ENCODE results near the gene GNL3.
"Not testable (repeated sequence)": the region's sequence is repeated elsewhere in the genome, so short reads cannot be mapped to it uniquely, and the experiment has no call there.

Gene GNL3, protein sequence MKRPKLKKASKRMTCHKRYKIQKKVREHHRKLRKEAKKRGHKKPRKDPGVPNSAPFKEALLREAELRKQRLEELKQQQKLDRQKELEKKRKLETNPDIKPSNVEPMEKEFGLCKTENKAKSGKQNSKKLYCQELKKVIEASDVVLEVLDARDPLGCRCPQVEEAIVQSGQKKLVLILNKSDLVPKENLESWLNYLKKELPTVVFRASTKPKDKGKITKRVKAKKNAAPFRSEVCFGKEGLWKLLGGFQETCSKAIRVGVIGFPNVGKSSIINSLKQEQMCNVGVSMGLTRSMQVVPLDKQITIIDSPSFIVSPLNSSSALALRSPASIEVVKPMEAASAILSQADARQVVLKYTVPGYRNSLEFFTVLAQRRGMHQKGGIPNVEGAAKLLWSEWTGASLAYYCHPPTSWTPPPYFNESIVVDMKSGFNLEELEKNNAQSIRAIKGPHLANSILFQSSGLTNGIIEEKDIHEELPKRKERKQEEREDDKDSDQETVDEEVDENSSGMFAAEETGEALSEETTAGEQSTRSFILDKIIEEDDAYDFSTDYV

DNA sequence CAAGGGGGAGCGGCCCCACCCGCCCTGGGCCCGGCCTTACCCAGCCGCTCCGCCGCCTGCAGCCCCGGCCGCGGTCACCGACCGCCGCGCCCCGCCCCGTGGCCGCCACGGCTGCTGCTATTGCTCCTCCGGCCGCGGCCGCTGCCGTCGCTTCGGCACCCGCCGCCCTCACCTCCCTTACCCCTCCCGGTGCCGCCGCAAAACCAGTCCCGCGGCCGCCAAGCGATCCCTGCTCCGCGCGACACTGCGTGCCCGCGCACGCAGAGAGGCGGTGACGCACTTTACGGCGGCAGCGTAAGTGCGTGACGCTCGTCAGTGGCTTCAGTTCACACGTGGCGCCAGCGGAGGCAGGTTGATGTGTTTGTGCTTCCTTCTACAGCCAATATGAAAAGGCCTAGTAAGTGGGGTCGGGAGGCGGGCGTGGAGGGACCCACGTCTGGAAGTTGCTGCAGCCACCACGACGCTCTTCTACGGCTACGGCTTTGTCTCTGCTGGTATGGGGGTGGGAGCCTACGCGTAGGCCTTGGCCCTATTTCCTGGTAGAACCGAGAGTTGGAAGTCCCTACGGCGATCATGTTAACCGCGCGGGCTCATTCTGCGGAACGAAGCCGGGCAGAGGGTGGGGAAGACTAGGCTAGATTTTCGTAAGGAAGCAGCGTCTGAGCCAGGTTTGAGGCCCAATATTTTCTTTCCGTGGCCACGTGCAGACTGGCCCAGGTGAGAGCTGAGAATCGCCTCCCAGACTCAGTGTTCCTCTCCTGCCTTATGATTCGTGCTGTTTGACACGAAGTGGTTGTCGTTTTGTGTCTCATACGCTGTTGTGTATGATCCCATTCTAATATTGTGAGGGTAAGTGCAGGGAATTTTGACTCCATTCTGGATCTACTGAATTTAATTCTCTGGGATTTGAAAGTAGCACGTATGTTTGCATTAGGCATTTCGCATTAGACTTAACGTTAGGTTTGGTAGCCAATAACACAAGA lies at the start of gene GNL3, which contains the start of gene PBRM1:
GNL3 (plus strand) TSS at position 324 of the 983 bp plus-strand sequence; CDS start at position 385, 61 bp downstream.
PBRM1 (minus strand) TSS at position 205 of the 983 bp plus-strand sequence.
- H3K36me3 ChIP-seq (ENCODE audit: insufficient read depth, low read length) = peaks cover 36% of the 10 kb centered on the region
- no peaks in the 10 kb centered on the region for H3K9me3 ChIP-seq (ENCODE audit: control insufficient read depth, insufficient read depth, low read length)
- peaks cover 14% of the 10 kb centered on the region for H3K4me1 ChIP-seq (ENCODE audit: insufficient read depth, low read length)
- H3K9ac ChIP-seq (ENCODE audit: low read depth, low read length) = peak within 1 kb of the TSS; percentile 90

DNA sequence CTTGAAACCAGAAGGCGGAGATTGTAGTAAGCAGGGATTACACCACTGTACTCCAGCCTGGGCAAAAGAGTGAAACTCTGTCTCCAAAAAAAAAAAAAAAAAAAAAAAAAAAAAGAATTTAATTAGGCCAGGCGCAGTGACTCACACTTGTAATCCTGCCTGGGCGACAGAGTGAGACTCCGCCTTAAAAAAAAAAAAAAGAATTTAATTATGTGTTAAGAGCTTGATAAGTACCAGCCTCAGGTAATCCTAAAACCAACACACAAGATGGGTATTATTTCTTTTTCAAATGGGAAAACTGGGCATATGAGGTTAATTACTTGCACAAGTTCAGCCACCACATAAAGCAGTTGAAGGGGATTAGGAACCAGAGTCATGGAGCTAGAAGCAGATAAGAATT lies 49.2 kb upstream of the GNL3 start:
- no peak overlapping the region for H3K9ac ChIP-seq (ENCODE audit: low read depth, low read length)
- H3K36me3 ChIP-seq (ENCODE audit: insufficient read depth, low read length) = no peaks in the 10 kb centered on the region
- no peaks in the 10 kb centered on the region for H3K9me3 ChIP-seq (ENCODE audit: control insufficient read depth, insufficient read depth, low read length)
- H3K4me1 ChIP-seq (ENCODE audit: insufficient read depth, low read length) = no peaks in the 10 kb centered on the region

DNA sequence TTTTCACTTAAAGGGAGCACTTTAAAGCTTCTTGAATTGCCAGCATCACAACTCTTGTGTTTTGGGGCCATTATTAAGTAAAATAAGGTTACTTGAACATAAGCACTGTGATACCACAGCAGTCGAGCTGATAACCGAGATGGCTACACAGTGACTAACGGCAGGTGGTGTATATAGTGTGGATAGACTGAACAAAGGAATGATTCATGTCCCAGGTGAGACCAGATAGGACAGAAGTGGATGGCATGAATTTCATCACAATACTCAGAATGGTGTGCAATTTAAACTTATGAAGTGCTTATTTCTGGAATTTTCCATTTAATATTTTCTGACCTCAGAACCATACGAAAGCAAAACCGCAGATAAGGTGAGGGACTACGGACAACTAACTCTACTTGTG lies 40.3 kb upstream of the GNL3 start:
- Histone ChIP-seq H3K36me3 (ENCODE audit: insufficient read depth, low read length) (peaks cover 9% of the 10 kb centered on the region), H3K4me1 (ENCODE audit: insufficient read depth, low read length) (no peaks in the 10 kb centered on the region), H3K9me3 (ENCODE audit: control insufficient read depth, insufficient read depth, low read length) (no peaks in the 10 kb centered on the region), H3K9ac (ENCODE audit: low read depth, low read length) (no peak overlapping the region)

DNA sequence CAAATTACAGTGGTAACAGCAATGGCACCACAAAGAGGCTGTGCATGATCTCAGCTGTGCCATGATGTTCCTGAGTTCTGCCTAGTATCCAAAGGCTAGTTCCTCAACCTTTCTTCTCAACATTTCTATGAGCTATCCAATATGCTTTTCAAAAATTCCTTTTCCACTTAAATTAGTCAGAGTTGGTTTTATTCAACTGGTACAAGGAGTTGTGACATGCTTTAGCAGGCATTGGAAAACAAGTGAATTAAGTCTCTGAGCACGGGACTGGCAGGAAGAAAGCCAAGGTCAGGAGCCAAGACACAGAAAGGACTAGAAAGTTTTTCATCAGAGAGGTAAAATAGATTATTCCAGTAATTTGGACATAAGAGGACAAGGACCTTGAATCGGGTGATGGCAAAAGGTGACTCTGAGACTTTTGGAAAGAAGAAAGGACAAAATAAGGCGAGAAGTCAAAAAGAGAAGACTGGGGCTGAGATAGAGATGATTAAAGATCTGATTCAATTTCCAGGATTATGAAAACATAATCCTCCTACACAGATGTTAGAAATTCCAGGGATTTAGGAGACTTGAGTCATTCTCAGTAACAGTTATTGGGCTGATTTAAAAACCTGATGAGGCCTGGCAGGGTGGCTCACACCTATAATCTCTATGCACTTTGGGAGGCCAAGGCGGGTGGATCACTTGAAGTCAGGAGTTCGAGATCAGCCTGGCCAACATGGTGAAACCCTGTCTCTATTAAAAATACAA lies 36.2 kb upstream of the GNL3 start:
- no peaks in the 10 kb centered on the region for H3K9me3 ChIP-seq (ENCODE audit: control insufficient read depth, insufficient read depth, low read length)
- H3K9ac ChIP-seq (ENCODE audit: low read depth, low read length) = no peak overlapping the region
- H3K36me3 ChIP-seq (ENCODE audit: insufficient read depth, low read length) = peaks cover 4% of the 10 kb centered on the region
- no peaks in the 10 kb centered on the region for H3K4me1 ChIP-seq (ENCODE audit: insufficient read depth, low read length)

DNA sequence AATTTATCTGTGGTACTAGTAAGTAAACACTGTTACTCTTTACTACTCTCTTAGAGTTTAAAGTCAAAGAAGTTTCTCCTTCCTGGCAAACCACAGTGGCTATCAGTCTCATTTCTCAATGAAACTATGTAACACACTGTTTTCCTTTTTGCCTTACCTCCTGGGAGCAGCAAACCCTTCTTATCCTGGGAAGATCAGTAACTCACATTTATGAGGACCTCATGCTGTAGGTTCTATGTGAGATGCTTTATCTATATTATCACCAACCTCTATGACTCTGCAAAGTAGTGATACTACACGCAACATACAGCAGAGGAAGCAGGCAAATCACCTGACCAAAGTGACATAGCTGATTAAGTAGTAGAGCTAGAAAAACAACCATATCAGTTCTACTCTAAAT lies 35.4 kb upstream of the GNL3 start:
- H3K36me3 ChIP-seq (ENCODE audit: insufficient read depth, low read length) = peaks cover 4% of the 10 kb centered on the region
- no peak overlapping the region for H3K9ac ChIP-seq (ENCODE audit: low read depth, low read length)
- H3K4me1 ChIP-seq (ENCODE audit: insufficient read depth, low read length) = no peaks in the 10 kb centered on the region
- no peaks in the 10 kb centered on the region for H3K9me3 ChIP-seq (ENCODE audit: control insufficient read depth, insufficient read depth, low read length)

DNA sequence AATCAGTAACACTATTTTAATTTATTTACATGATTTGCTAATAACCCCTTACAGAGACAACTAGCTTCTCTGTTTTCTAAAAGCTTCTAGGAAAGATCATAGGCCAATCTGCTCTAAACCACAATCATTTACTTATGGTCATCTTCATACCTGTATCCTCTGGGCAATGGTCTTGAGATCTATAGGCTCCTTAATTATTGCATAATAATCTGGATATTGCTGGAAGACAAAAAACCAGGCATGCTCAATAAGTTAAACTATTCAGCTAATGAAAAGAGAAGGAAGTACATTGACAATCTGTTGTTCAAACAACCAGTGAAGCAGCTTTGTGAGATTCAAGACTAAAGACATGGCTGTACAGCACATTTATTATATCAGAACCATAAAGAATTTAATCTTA lies 34.2 kb upstream of the GNL3 start:
- H3K4me1 ChIP-seq (ENCODE audit: insufficient read depth, low read length) = no peaks in the 10 kb centered on the region
- peaks cover 9% of the 10 kb centered on the region for H3K36me3 ChIP-seq (ENCODE audit: insufficient read depth, low read length)
- H3K9ac ChIP-seq (ENCODE audit: low read depth, low read length) = no peak overlapping the region
- no peaks in the 10 kb centered on the region for H3K9me3 ChIP-seq (ENCODE audit: control insufficient read depth, insufficient read depth, low read length)

DNA sequence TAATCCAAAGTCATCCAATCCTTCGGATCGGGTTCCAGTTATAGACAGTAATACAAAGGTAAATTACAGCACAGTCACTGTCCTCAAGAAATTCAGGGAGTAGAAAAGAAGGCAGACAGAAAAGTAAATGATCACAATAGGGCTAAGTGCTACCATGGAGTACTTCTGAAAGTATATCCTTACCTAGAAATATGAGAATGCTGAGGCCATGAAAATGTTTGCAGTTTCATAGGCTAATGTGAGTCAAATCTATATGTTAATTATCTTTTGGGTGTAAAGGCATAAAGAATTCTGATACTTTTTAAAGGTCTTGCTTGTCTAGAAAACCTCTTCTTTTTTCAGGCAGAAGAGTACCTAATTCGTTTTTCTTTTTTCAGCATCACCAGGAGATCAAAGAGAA lies 29.9 kb upstream of the GNL3 start:
- Histone ChIP-seq H3K9me3 (ENCODE audit: control insufficient read depth, insufficient read depth, low read length) (no peaks in the 10 kb centered on the region), H3K4me1 (ENCODE audit: insufficient read depth, low read length) (no peaks in the 10 kb centered on the region), H3K9ac (ENCODE audit: low read depth, low read length) (no peak overlapping the region), H3K36me3 (ENCODE audit: insufficient read depth, low read length) (peaks cover 5% of the 10 kb centered on the region; the same call in 1 of the 2 replicates)

DNA sequence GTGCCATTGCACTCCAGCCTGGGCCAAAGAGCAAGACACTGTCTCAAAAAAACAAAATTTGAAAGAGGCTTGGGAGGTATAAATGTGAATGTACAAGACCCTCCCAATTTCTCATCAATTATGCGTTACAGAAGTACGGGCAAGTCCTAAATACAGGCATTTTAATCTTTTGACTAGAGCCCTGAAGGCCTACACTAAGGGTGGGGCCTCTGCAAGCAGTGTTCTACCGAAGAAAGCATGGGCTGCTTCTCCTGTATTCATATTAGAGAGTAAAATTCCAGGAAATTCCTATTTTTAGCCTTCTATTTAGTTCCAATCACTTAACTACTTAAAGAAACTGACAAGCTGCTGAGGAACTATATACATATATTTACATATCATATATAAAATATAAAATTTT lies 25.8 kb upstream of the GNL3 start:
- H3K4me1 ChIP-seq (ENCODE audit: insufficient read depth, low read length) = no peaks in the 10 kb centered on the region
- H3K9me3 ChIP-seq (ENCODE audit: control insufficient read depth, insufficient read depth, low read length) = no peaks in the 10 kb centered on the region
- H3K9ac ChIP-seq (ENCODE audit: low read depth, low read length) = no peak overlapping the region
- peaks cover 11% of the 10 kb centered on the region for H3K36me3 ChIP-seq (ENCODE audit: insufficient read depth, low read length)

DNA sequence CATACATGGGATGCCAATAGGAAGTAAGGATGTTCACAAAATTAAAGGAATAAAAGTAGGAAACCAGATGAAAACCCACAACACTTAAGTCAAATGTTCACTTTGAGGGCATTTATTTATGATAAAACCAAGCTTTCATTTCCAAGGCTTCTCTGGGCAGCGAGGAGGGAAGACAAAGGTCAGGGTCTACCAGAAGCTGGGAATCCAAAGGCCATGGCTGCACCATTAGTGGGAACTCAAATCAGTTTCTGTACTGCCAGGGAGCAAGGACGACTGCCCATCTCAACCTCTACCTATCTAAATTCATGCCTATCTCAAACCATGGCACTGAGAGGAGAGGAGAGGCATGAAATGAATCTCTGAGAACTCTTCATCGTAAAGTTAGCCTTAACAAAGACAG lies 22.7 kb upstream of the GNL3 start:
- peaks cover 6% of the 10 kb centered on the region; the same call in 1 of the 2 replicates for H3K36me3 ChIP-seq (ENCODE audit: insufficient read depth, low read length)

DNA sequence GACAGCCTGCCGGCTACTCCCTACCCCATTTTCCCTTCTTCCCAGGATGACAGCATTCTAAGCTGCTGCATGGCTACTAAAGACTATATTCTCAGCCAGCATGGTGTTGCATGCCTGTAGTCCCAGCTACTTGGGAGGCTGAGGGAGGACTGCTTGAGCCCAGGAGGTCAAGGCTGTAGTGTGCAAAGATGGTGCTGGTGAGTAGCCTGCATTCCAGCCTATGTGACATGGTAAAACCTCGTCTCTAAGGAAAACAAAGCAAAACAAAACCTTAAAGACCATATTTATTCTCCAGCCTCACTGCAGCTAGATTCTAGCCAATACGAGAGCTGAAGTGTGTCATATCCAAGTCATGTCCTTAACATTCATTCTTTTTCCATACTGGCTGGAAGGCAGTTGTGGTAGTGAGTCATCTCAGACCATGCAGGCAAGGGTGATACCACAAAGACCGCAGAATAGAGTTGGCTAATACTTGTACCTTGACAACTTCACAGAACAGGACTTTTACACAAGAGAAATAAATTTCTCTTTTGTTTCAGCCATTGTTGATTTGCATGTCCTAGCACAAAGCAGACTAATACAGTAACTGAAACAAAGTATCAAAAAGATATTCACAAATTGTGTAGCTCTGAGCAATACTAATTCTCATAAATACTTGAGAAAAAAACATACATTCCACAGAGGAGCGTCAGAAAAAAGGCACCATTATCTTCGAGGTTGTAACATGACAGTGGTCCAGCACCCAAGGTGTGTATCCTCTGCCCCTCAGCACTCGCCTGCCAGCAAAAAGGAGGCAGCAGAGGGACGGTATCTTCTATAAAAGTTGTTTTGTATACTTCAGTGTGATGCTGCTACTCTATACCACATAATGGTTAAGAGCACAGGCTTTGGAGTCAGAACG lies 15.0 kb upstream of the GNL3 start:
- 0 out of 2 replicates have a peak, but pooled peaks cover 5% of the 10 kb centered on the region for H3K36me3 ChIP-seq (ENCODE audit: insufficient read depth, low read length)
- no peaks in the 10 kb centered on the region for H3K9me3 ChIP-seq (ENCODE audit: control insufficient read depth, insufficient read depth, low read length)
- peaks cover 15% of the 10 kb centered on the region; the same call in 1 of the 2 replicates for H3K4me1 ChIP-seq (ENCODE audit: insufficient read depth, low read length)
- no peak overlapping the region for H3K9ac ChIP-seq (ENCODE audit: low read depth, low read length)

More for the DNA sequence above, 22.7 kb upstream of the GNL3 start:
- Histone ChIP-seq H3K9me3 (ENCODE audit: control insufficient read depth, insufficient read depth, low read length) (no peaks in the 10 kb centered on the region), H3K4me1 (ENCODE audit: insufficient read depth, low read length) (no peaks in the 10 kb centered on the region), H3K9ac (ENCODE audit: low read depth, low read length) (no peak overlapping the region)

DNA sequence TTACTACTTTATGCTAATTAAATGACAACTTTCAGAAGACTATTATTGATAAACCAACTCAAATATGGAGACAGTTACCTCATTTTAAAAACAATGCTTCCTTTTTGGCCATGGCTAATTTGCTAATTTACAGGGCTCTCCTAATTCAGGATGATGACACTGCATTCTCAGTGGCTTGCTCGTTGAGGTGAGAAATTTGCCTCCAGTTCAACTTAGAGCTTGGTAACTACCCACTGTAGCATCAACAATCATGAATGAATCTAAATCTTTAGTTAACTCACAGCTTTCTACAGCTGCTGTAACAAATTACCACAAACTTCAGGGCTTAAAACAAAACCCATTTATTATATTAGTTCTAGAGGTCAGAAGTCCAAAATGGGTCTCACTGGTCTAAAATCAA lies 14.2 kb upstream of the GNL3 start:
- 0 out of 2 replicates have a peak, but pooled peaks cover 8% of the 10 kb centered on the region for H3K36me3 ChIP-seq (ENCODE audit: insufficient read depth, low read length)

DNA sequence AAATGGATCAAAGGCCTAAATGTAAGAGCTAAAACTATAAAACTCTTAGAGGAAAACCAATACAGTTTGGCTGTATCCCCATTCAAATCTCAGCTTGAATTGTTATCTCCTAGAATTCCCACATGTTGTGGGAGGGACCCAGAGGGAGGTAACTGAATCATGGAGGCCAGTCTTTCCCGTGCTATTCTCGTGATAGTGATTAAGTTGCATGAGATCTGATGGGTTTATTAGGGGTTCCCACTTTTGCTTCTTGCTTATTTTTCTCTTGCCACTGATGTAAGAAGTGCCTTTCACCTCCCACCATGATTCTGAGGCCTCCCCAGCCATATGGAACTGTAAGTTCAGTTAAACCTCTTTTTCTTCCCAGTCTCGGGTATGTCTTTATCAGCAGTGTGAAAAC lies 9.6 kb upstream of the GNL3 start:
- peaks cover 15% of the 10 kb centered on the region for H3K36me3 ChIP-seq (ENCODE audit: insufficient read depth, low read length)
- H3K9me3 ChIP-seq (ENCODE audit: control insufficient read depth, insufficient read depth, low read length); H3K4me1 ChIP-seq (ENCODE audit: insufficient read depth, low read length): not testable (repeated sequence)

More for the DNA sequence above, 14.2 kb upstream of the GNL3 start:
- H3K9ac ChIP-seq (ENCODE audit: low read depth, low read length) = no peak overlapping the region
- H3K4me1 ChIP-seq (ENCODE audit: insufficient read depth, low read length) = peaks cover 15% of the 10 kb centered on the region; the same call in 1 of the 2 replicates
- H3K9me3 ChIP-seq (ENCODE audit: control insufficient read depth, insufficient read depth, low read length) = no peaks in the 10 kb centered on the region

More for the DNA sequence above, 9.6 kb upstream of the GNL3 start:
- H3K9ac ChIP-seq (ENCODE audit: low read depth, low read length) = not testable (repeated sequence)

All from ES-I3 (cell line).